Measurements from ENCODE around the gene HSPA13.
"Not testable (repeated sequence)": the region's sequence is repeated elsewhere in the genome, so short reads cannot be mapped to it uniquely, and the experiment has no call there.

The HSPA13 gene

DNA sequence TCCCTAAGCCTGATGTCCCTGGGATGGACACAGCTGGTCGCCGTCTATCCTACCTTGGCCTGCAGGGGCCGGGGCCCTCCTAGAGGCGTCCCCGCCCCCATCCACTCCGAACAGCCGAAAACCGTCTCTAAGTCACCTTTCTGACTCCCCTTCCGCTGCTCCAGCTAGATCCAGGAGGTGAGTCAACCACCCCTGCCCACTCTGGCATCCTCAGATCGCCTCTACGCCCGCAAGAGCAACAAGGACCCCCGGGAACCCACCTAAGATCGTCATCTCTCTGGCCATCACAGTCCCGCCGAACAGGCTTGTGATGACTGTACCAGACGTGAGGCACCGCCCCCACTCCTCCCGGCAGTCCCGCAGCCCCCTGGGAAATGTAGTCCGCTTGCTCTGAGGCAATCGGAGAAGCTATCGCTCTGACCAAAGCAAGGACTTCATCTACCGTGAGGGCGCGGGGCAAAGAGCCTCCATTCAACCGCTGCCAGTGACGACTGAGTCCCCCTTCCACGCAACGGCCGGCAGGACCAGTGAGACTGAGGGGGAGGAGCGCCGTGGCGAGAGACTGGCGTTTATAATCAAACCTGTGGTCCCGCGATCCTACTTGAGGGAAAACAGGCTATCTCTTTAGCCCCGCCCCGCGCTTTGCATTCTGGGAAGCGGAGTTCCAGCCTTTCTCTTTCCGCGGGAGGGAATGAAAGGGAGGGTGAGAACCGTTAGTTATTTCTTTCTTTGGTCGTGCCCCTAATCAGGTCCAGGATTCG, at the start of gene HSPA13:
HSPA13 (minus strand) TSS at position 312 of the 761 bp plus-strand sequence; CDS start at position 285, 27 bp downstream.
- peak; percentile 98 for DNase-seq (ENCODE audit: low read depth, low spot score)

GRCh38 chr21:14418920-14419319, 36.0 kb upstream of the HSPA13 start:
- DNase-seq (ENCODE audit: low read depth, low spot score): no peak

- no peak for DNase-seq (ENCODE audit: low read depth, low spot score)
Observed at GRCh38 chr21:14414932-14415508, 32.1 kb upstream of the HSPA13 start.

DNA sequence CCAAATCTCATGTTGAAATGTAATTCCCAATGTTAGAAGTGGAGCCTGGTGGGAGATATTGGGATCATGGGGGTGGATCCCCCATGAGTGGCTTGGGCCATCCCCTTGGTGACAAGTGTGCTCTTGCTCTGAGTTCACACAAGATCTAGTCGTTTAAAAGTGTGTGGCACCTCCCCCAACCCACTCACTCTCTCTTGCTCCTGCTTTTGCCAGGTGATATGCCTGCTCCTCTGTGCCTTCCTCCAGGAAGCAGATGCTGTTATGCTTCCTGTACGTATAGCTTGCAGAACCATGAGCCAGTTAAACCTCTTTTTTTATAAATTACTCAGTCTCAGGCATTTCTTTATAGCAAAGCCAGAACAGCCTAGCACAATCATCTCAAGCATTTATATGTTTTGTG, 23.0 kb upstream of the HSPA13 start:
- no peak for DNase-seq (ENCODE audit: low read depth, low spot score)

GRCh38 chr21:14405225-14405624, 22.3 kb upstream of the HSPA13 start:
- no peak for DNase-seq (ENCODE audit: low read depth, low spot score)

DNA sequence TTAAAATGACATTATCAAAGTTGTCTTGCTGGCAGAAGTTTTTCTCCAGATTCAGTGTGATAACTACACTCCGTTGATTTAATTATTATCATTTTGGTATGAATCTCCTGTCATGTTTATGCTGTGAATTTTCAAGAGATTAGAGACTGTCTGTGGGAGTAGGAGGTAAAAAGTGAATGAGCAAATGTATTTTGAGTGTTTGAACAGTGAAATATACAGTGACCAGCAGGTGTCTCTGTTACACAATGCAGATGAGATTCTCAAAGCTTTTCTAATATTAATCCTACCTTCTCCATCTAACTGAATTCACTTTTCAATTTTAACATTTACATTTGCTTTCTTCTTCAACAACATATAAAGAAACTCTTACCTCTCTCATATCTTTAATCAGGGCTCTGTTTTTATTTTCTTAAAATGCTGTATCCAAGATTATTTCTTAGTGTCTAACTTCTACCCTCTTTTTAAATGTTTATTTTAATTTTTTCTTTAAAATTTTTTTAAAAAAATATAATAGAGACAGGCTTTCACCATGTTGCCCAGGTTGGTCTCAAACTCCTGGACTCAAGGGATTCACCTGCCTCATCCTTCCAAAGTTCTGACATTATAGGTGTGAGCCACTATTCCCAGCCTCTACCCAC, 20.9 kb upstream of the HSPA13 start:
- no peak for DNase-seq (ENCODE audit: low read depth, low spot score)

DNA sequence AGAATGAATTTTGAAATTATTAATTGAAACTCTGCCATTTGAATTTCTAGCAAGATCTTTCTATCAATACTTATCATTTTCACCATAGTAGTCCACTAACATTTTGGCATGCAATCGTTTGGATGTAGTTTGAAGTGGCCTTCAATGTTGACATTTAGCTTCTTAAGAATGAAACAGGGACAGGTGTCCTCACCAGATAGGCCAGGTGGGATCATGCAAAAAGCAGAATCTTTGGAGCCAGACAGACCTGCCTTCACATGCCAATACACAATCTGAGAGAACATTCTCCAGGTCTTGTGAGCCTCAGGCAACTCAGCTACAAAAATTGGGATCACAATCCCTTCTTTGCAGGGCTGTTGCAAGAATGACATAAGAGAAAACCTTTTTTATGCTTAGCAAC, 18.3 kb upstream of the HSPA13 start:
- no peak for DNase-seq (ENCODE audit: low read depth, low spot score)

- no peak for DNase-seq (ENCODE audit: low read depth, low spot score)
Observed at GRCh38 chr21:14388282-14388681, 5.3 kb upstream of the HSPA13 start.

GRCh38 chr21:14384453-14384852, 1.5 kb upstream of the HSPA13 start:
- no peak for DNase-seq (ENCODE audit: low read depth, low spot score)

DNA sequence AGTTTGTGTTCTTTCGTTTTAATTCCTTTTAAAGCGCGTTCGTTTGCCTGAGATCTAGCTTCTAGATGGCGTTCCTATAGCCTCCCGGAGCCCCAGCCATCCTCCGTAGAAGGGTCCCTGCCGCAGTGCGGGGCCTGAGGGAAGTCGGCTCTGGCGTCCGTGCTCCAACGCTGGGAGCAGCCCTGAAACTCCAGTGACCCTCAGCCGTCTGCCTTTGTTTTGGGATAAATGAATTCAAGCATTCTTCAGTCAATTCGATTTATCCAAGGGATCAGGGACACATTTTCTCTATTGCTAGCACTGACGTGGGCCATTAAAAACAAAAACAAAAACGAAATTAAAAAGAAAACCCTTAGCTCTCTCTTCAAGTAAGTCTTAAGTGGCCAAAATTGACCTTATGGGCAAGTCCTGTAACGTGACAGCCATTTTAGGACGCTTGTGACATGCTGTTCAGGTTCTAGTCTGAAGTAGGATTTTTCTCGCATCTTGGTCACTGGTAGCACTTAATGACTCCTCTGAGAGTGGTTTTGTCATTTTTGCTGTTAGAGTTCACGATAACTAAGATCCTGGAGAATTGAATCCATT, 742 bp upstream of the HSPA13 start:
- DNase-seq (ENCODE audit: low read depth, low spot score): no peak

DNA sequence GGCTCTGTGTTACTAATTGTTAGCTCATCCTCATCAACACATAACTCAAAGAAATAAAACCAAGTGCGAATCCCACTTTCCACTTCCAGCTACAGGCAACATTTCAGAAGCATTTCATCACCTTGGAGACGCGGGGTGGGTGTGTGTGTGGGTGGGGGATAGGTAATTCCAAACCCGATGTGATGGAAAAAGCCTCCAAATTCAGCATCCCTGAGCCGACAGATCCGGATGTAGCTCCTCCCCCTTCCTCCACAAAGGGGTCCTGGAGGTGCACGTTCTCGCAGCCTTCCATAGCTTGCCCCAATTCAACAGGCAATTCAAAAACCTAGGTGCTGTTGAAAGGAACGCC, 486 bp downstream of the HSPA13 start:
- no peak for DNase-seq (ENCODE audit: low read depth, low spot score)

- DNase-seq (ENCODE audit: low read depth, low spot score): no peak
Observed at GRCh38 chr21:14376854-14377253, 6.1 kb downstream of the HSPA13 start.

DNA sequence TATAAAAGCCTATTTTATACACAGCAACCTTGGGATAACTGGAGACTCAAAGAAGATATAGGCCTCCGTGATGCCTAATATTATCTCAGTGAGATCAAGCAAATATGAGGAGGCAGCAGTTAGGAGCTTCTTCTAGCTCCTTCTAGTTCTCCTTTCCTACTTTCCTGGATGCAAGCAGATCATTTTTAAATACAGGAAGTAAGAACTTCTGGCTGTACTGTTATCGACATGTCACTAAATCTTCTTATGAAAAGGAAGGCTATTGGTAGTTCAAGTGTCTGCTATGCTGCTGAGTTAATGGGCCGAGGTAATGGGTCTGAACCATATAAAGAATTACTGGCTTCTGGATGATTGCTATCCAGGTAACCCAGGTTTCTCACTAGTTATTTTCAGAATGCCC, 15.9 kb downstream of the HSPA13 start:
- no peak for DNase-seq (ENCODE audit: low read depth, low spot score)

DNA sequence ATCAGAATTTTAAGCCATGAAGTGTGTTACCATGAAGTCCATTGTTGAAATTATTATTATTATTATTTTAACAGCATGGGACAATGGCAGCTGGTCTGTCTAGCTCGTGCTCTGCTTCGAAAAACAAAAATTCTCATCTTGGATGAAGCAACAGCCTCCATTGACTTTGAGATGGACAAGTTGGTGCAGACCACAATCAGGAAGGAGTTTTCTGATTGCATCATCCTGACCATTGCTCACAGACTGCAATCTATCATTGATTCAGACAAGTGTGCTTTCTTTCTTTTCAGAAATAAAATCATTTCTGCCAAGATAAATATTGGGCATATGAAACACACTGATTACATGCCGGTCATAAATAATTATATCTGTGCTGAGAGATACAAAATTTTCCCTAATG, 21.0 kb downstream of the HSPA13 start:
- DNase-seq (ENCODE audit: low read depth, low spot score): no peak

- no peak for DNase-seq (ENCODE audit: low read depth, low spot score)
Observed at GRCh38 chr21:14358775-14359174, 24.2 kb downstream of the HSPA13 start.

DNA sequence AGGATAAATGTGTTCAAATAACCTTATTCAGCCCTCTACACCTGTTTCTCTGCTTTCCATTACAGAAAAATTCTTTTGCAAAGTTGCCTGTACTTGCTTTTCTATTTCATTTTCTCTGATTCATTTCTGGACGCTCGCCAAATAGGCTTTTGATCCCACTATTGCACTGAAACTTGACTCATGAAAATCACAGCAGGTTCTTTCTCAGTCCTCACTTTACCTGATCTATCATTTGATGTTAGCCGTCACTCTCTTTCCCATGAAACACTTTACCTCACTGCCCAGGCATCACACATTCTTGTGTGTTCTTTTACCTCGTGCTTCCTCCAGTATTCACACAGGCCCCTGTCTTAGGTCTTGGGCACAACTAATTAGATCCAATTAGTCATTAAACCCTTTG, 26.2 kb downstream of the HSPA13 start:
- no peak for DNase-seq (ENCODE audit: low read depth, low spot score)

GRCh38 chr21:14354515-14354914, 28.4 kb downstream of the HSPA13 start:
- no peak for DNase-seq (ENCODE audit: low read depth, low spot score)

DNA sequence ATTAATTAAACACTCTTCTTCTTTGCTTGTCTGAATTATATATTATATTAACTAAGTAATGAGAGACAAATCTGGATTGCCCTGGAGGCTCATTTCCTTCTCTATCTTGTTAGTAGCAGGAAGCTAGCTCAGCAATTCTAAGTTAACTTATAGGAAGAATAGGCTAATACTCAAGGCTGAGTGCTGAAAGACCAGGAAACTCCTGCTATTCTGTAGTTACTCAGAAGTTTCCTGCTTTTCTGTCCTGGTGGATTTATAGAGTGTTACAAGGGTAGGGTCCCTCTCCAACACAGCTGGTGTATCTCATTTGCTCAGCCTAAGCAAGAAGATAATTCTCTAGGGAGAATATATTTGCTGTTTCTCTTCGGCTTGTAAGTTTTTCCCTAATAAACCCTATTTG, 29.2 kb downstream of the HSPA13 start:
- DNase-seq (ENCODE audit: low read depth, low spot score): no peak

DNA sequence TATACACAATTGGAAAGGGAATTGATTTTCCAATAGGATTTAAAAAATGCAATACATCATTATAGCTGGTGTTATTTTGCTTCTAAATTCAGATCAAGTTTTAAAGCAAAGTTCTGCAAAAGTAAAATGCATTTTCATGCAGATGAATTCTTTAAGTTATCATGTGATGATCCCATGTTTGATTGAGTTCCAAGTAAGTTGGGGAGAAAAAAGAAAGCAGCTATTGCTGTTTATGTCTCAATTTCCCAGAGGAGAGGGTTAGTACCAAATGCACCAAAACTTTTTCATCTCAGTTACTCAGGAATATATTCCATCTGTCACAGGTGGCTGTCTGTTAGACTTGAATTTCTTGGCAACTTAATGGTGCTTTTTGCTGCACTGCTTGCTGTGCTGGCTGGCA, 29.7 kb downstream of the HSPA13 start:
- DNase-seq (ENCODE audit: low read depth, low spot score): no peak

DNA sequence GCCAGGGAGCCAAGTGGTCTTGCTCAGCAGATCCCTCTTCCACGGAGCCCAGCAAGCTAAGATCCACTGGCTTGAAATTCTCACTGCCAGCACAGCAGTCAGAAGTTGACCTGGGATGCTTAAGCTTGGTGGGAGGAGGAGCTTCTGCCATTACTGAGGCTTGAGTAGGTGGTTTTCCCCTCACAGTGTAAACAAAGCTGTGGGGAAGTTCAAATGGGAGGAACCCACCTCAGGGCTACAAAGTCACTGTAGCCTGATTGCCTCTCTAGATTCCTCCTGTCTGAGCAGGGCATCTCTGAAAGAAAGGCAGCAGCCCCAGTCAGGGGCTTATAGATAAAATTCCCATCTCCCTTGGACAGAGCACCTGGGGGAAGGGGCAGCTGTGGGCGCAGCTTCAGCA, 55.6 kb downstream of the HSPA13 start:
- DNase-seq (ENCODE audit: low read depth, low spot score): not testable (repeated sequence)

GRCh38 chr21:14325595-14325994, 57.4 kb downstream of the HSPA13 start:
- no peak for DNase-seq (ENCODE audit: low read depth, low spot score)
